Left ventricle myocardium superior (tissue), 1 donor: ENCODE results near the gene PAXX. TPM values are rescaled to one million over a fixed set of nuclear protein-coding genes. Genes with fewer than 3 reads are reported as not detected.
A peak's percentile ranks its signal among the peaks of the same experiment; 100 is the strongest.

Source experiments
- ATAC-seq: fragments of 200-7000 bp; cut with Tn5 transposase; one replicate; pipeline ENCODE4 v1.9.1; 2020; ENCODE audit warnings: mild to moderate bottlenecking, moderate library complexity
- DNase-seq: peaks from one replicate; pipeline ENCODE4 v3.0.0-alpha.2; 2020
- intact Hi-C: fragments of 100-400 bp; cut with micrococcal nuclease; formaldehyde crosslinking; loops from one replicate; pipeline ENCODE4 v1.11.0; 2022
- total RNA-seq: library from RNA; stranded (reverse); fragmentation: NEBNext Ultra II Directional; extraction: Animal tissue kit (Norgen Biotek cat#: 25700); gene quantifications from one replicate; pipeline ENCODE4 v1.2.1, GENCODE V29; 2021
- donor health status: DM: no; HTN: yes; CAD: no; lungs with severe emphysema.

Gene PAXX
- total RNA-seq, 1 donor from 2014 or later, result 23.9 TPM

DNA sequence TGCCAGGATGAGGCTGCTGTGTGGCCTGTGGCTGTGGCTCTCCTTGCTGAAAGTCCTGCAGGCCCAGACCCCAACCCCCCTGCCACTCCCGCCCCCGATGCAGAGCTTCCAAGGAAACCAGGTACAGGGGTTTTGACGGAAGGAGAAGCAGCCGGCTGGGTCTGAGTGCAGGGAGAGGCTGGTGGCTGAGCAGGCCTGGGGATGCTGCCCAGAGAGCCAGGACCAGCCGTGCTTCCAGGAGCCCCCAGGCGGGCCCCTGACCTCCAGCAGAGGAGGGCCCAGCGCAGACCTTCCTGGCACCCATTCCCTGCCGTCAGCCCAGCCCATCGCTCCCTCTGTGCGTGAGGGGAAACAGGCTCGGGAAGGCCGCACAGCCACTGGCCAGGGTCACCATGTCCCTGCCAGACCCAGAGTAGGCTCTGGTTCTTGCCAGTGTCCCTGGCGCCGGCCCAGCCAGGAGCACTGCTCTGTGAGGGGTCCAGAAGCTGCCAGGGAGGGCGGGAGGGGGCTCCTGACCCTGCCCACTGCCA, 39.8 kb upstream of the PAXX start:
- DNase-seq (peak; percentile 68), ATAC-seq (no peak)
- intact Hi-C loops, result no loop called here

DNA sequence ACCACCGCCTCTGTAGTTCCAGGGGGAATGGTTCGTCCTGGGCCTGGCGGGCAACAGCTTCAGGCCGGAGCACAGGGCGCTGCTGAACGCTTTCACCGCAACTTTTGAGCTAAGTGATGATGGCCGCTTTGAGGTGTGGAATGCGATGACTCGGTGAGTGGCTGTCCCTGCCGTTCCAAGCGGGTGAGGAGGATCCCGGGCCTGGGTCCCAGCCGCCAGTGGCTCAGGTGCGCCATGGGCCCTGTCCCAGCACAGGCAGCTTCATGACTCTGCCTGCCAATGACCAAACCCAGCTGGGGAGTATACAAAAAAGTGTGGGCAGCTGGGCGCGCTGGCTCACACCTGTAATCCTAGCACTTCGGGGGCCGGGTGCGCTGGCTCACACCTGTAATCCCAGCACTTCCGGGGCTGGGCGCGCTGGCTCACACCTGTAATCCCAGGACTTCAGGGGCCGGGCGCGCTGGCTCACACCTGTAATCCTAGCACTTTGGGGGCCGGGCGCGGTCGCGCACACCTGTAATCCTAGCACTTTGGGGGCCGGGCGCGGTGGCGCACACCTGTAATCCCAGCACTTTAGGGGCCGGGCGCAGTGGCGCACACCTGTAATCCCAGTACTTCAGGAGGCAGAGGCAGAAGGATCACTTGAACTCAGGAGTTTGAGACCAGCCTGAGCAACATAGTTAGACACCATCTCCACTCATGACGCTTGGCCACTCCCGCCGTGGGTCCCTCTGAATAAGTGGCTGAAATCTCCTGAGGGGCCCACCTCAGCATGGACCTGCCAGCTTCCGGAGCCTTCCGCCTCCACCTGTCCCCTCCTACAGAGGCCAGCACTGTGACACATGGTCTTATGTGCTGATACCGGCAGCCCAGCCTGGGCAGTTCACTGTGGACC, 39.1 kb upstream of the PAXX start:
- intact Hi-C loops, result no loop called here
- DNase-seq, result peak; percentile 34
- ATAC-seq, result no peak

DNA sequence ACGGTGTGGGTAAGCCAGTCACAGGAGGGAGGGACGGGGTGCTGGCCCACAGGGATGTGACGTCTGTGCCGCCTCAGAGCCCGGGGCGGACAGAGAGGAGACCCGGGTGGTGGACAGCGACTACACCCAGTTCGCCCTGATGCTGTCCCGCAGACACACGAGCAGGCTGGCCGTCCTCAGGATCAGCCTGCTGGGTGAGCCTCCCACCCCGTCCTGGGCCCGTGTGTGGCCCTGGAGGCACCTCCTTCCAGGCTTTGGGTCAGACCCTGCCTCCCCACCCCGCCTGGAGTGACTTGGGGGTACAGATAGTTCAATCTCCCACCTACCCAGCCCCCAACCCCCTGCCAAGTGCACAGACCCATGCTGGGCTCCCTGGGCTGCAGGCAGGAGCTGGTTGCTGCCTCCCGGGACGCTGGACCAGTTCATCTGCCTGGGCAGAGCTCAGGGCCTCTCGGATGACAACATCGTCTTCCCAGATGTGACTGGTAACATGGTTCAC, 38.4 kb upstream of the PAXX start:
- intact Hi-C loops, result no loop called here
- ATAC-seq, result no peak

DNA sequence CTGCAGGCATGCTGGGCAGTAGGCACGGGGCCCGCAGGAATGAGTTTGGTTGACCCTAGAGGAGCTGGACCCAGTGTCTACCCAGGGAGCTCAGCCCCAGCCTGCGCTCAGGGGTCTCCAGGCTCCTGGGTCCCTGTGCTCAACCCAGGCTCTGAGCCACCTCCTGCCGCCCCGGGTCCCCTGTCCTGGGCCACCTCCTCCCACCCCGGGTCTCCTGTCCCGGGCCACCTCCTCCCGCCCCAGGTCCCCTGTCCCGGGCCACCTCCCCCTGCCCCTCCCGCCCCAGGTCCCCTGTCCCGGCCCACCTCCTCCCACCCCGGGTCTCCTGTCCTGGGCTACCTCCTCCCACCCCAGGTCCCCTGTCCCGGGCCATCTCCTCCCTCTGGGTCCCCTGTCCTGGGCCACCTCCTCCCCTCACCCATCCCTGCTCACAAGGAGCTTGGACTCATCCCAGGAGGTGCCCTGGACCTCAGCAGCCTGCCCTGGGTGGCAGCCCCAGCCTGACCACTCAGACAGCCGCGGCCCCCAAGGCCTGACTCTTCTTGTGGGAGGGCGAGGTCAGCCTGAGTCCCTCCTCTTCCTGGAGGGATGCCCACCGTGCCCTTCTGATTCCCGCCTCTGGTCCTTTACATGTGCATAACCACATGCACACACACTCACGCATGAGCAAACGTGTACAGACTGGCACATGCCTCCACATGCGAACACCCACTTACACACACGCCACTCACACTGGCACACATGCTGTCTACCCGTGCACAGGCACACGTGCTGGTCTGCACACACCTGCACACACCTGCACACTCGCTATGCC, 37.7 kb upstream of the PAXX start:
- ATAC-seq (no peak), DNase-seq (peak; percentile 25)
- intact Hi-C loops, result no loop called here

More for the DNA sequence above, 38.4 kb upstream of the PAXX start:
- peak; percentile 19 for DNase-seq

DNA sequence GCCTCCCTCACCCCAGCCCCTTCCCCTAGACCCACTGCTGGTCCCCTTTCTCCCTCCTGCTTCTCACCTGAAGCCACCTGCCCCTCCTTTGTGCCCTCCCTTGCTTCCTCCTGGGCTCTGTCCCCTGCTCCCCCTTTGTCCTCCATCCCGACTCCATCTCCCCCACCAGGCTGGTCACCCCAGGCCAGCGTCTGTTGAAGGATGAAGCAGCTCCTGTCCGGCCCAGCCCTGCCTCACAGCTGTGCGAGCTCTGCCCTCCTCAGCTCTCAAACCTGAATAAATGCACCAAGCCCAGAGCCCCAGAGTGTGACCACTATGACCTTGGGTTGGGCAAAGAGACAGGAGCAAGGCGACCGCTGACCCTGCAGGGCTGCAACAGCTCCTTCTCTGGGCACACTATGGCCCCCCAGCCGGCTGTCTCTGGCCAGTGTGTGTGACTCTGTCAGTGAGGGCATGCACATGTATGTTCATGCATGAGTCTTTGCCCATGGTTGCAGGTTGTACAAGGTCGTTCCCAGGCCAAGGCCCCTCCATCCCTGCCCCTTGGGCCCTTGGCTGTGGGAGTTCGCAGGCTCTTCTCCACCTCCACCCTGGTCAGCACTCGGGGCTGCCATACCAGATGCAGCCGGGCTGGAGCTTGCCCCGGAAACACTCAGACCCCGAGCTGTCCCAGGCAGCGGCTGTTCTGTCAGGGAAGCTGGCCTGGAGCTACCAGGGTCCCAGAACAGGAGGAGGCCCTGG, 36.9 kb upstream of the PAXX start:
- intact Hi-C loops, result no loop called here
- ATAC-seq (no peak), DNase-seq (no peak)

DNA sequence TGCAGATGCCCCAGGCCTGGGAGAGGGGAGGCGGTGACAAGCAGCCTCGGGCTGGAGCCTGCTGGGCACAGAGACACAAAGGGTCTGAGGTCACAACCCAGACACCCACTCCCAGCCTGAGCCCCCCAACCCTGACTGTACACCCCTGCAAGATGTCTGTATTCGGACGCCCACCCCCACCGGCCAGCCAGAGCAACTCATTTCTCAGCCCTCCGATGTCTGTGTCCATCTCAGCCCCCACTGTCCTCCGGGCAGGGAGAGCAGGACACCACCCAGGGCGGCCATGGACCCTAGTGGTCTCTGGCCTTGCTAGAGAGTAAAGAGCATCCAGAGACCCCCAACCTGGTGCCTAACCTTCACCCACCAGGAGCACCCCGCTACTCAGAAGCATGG, 36.3 kb upstream of the PAXX start:
- intact Hi-C loops, result no loop called here
- ATAC-seq (no peak), DNase-seq (peak; percentile 20)

DNA sequence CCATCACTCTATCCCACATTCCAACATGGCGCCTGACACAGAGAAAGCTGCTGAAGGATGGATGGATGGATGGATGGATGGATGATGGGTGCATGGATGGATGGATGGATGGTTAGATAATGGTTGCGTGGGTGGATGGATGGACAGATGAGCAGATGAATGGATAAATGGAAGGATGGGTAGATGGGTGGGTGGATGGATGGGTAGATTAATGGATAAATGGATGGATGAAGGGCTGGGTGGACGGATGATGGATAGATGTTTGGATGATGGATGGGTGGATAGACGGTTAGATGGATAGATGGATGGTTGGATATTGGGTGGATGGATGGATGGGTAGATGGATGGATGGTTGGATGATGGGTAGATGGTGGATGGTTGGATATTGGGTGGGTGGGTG, 35.6 kb upstream of the PAXX start:
- intact Hi-C loops, result no loop called here
- ATAC-seq (no peak), DNase-seq (no peak)

DNA sequence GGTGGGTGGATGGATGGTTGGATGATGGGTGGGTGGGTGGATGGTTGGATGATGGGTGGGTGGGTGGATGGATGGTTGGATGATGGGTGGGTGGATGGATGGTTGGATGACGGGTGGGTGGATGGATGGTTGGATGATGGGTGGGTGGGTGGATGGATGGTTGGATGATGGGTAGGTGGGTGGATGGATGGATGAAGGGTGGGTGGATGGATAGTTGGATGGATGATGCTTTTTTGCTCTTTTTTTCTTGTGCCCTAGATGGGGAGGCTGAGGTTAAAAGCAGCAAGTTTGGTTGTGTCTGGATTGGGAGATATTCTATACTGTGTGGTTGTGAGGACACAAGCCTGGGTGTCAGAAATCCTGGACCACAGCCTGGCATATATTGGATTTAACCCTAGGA, 34.8 kb upstream of the PAXX start:
- no peak for ATAC-seq
- intact Hi-C loops, result no loop called here
- DNase-seq, result no peak

DNA sequence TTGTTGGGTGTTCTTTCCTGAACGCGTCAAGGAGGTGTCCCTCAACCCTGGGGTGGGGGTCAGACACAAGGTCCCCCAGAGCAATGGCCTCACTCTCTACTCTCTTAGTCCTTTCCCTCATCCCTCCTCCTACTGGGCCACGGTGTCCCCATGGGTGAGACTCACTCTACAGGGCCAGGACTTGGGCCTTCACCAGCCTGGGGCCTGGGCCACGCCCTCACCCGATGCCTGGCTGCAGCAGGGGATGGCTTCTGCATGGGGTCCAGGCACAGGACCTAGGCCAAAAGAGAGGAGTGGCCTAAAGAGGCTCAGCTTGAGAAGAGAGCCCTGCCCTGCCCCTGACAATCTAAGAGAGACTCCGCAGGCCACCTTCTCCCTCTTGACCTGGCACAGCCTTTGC, 34.3 kb upstream of the PAXX start:
- intact Hi-C loops, result no loop called here
- DNase-seq, result no peak

DNA sequence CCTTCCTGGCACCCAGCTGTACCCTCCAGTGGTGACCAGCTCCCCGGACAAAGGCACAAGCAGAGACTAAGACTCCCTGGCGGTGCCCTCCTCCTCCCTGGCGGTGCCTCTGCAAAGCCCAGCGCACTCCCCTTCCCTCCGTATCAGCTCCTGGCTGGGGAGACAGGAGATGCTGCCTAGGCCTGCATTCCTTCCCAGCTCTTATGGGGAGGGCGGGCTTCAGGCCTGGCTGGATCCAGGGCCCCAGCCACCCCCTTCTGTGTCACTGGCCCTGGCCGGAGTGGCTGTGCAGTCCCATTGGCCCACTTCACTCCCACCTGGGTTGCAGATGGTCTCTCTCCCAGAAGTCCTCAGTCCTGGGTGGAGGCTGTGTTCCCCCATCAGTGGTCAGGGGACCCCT, 33.7 kb upstream of the PAXX start:
- intact Hi-C loops, result no loop called here
- ATAC-seq (no peak), DNase-seq (no peak)

More for the DNA sequence above, 34.3 kb upstream of the PAXX start:
- no peak for ATAC-seq

DNA sequence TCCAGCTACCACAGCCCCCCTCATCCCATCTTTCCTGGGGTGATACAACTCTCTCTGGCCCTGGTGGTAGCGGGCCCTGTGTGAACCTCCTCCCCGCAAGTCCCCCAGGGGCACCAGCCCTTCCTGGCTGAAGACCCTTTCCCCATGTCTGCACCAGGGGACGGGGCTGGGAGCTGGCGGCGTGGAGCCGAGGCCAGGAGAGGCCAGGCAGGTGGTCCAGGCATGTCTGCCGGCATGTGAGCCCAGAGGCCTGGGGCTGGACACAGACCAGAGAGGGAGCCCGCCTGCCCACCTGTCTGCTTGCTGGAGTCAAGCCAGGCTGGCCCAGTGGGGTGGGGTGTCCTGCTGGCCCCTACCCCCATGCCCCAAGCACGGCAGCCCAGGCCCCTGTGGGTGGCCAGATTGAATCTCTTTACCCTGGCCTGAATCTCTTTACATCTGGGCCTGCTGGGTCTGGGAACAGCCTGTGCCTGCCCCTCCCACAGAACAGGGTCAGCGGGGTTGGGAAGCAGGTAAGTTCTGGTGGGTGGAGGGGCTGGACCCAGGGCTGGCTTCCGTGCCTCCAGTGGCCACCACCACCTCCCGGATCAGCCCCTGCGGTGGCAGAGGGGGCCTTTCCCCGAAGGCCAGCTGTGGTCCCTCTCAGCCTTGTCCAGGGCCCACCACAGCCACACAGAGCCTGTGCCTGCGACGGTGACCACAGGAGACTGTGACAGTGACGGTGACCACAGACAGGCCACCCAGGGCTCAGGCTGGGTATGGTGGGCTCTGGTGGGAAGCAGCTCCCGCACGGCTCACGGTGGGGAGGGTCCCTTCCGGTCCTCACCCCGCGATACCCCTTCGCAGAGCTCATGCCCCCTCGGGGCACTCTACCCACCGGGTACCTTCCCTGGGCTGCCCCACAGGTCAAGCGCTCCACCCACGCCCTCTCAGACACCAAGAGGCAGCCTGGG, 33.0 kb upstream of the PAXX start:
- no peak for DNase-seq
- no peak for ATAC-seq
- intact Hi-C loops, result no loop called here

DNA sequence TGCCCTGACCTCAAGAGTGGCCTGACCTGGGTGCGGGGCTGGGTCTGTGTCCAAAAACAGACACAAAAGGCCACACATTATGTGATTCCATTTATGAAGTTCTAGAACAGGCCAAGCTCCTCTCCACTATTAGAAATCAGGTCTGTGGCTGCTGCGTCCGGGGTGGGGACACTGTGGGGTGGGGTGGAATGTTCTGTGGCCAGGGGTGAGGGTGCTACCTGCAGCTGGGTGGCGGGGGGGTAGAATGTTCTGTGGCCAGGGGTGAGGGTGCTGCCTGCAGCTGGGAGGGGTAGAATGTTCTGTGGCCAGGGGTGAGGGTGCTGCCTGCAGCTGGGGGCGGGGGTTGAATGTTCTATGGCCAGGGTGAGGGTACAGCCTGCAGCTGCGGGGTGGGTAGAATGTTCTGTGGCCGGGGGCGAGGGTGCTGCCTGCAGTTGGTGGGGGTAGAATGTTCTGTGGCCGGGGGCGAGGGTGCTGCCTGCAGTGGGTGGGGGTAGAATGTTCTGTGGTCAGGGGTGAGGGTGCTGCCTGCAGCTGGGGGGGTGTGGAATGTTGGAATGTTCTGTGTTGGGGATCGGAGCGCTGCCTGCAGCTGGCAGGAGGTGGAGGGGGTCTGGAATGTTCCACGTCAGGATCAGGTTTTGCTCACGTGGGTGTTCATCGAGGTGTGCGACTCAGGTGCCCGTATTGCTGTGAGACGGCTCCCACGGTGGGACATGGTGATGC, 31.8 kb upstream of the PAXX start:
- ATAC-seq (no peak), DNase-seq (no peak)
- intact Hi-C loops, result no loop called here

DNA sequence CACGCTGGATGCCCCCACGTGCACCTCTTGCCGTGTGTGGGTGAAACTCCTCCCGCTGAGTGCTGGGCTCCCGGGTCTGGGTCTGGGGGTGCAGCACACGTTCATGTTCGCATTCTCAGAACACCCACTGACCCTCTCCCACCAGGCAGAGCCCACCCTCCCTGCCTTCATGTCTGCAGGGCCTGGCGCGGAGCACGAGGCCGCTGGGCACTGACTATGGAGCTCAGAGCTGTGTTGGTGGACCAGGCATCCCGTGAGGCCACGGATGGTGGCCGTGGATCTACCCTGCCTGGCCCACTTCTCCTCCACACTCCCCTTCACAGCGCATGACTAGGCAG, 31.3 kb upstream of the PAXX start:
- no peak for ATAC-seq
- intact Hi-C loops, result no loop called here

DNA sequence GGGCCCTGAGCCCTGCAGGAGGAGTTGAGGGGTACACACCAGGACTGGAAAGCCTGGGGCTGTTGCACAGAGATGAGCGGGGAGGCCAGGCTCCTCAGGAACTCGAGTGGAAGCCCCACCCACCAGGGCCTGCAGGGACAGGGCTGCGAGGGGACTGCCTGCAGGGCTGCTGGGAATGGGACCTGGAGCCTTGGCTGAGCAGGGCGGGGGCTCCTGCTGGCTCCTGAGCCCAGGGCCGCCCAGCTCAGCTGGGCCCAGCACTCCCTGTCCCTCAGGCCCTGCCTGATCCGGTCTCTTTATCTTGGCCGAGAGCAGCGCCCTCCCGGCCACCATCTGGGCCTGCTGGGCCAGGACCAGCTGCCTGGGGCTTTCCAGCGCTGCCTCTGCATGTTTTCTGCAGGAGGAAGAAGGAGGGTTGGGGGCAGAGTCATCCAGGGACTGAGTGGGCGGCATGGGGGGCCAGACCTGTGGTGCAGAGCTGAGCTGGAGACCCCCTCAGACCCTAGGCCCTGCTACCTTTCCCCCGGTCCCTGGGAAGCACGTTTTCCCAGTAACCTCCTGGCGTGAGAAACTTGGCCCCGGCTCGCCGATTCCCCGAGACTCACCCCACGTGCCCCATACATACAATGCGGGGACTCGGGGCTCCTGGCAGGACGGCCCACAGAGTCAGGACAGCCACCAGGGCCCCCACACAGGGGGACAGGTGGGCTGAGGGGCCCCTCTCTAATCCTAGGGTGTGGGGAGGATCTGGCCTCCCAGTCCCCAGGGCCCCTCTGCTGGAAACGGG, 30.8 kb upstream of the PAXX start:
- DNase-seq, result peak; percentile 81
- ATAC-seq, result peak; percentile 90
- intact Hi-C loops, result no loop called here

More for the DNA sequence above, 31.3 kb upstream of the PAXX start:
- no peak for DNase-seq

DNA sequence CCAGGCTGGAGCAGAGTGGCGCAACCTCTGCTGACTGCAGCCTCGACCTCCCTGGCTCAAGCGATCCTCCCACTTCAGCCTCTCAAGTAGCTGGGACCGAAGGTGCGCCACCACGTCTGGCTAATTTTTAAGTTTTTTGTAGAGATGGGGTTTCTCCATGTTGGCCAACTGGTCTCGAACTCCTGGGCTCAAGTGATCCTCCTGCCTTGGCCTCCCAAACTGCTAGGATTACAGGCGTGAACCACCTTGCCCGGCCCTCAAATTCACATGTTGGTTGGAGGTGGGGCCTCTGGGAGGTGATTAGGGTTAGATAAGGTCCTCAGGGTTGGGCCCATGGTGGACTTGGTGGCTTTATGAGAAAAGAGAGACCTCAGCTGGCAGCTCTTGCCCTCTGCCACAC, 30.1 kb upstream of the PAXX start:
- intact Hi-C loops, result no loop called here
- DNase-seq, result no peak
- no peak for ATAC-seq

DNA sequence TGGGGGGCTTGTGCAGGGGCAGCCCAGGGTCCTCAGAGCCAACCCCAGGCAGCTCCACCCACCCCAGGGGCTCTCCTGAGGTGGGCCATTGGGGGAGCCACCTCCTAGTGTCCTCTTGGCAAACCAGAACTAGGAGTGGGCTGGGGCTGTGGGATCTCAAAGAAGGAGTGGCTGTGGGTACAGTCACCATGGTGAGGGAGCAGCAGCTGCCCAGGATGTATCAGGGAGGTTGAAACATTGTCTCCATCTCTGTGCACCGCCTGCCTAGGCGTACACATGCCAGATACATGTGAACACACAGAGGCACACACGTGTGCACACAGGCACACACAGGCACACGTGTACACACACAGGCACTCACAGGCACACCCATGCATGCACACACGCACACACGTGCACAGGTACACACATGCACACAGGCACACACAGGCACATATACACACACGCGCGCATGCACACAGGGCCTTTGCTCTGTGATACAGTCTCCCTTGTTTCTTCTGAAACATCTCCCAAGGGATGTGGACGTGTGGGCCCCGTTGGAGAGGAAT, 29.4 kb upstream of the PAXX start:
- ATAC-seq (no peak), DNase-seq (no peak)
- intact Hi-C loops, result no loop called here

DNA sequence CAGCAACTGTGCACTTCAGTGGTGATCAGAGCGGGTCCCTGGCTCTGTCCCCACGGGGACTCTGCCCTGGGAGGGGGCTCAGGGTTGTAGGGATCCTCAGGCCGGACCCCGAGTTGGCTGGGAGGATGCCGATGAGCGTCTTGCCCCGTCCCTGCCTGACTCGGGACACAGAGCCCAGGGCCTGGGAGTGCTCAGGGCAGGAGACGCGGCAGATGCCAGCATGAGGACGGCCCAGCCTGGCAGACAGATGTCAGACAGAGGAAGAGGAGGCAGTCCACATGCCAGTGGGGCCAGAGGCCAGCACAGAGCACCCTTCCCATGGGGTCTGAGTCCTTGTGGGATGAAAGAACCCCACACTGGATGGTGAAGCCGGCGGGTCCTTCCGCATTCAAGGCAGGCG, 28.9 kb upstream of the PAXX start:
- intact Hi-C loops, result no loop called here
- DNase-seq (no peak), ATAC-seq (no peak)
